CD4-positive, alpha-beta T cell treated with Interleukin-21 for 1 hour (primary cell): ENCODE data around the gene PKNOX2.

Source experiments
- DNase-seq: peaks from one replicate; pipeline ENCODE4 v3.0.0-alpha.2; 2020

The PKNOX2 gene

GRCh38 chr11:125239585-125240560, 75.3 kb downstream of the PKNOX2 start:
- DNase-seq, result no peak

GRCh38 chr11:125241104-125241503, 76.6 kb downstream of the PKNOX2 start:
- no peak for DNase-seq

GRCh38 chr11:125242141-125242775, 77.7 kb downstream of the PKNOX2 start:
- DNase-seq, result no peak

- no peak for DNase-seq
Observed at GRCh38 chr11:125244166-125244565, 79.6 kb downstream of the PKNOX2 start.

- no peak for DNase-seq
Observed at GRCh38 chr11:125245299-125245698, 80.7 kb downstream of the PKNOX2 start.

GRCh38 chr11:125247431-125247830, 82.9 kb downstream of the PKNOX2 start:
- no peak for DNase-seq

GRCh38 chr11:125250318-125251213, 86.0 kb downstream of the PKNOX2 start:
- no peak for DNase-seq

- DNase-seq, result no peak
Observed at GRCh38 chr11:125251214-125251545, 86.6 kb downstream of the PKNOX2 start.

GRCh38 chr11:125251956-125252355, 87.4 kb downstream of the PKNOX2 start:
- no peak for DNase-seq

- no peak for DNase-seq
Observed at GRCh38 chr11:125253289-125253688, 88.7 kb downstream of the PKNOX2 start.

GRCh38 chr11:125253795-125254525, 89.4 kb downstream of the PKNOX2 start:
- no peak for DNase-seq

GRCh38 chr11:125256541-125257189, 92.1 kb downstream of the PKNOX2 start:
- no peak for DNase-seq

GRCh38 chr11:125257190-125257579, 92.6 kb downstream of the PKNOX2 start:
- DNase-seq, result no peak

GRCh38 chr11:125257751-125258150, 93.2 kb downstream of the PKNOX2 start:
- no peak for DNase-seq

GRCh38 chr11:125258291-125259032, 93.9 kb downstream of the PKNOX2 start:
- no peak for DNase-seq

GRCh38 chr11:125261588-125261987, 97.0 kb downstream of the PKNOX2 start:
- no peak for DNase-seq

- no peak for DNase-seq
Observed at GRCh38 chr11:125262194-125262829, 97.8 kb downstream of the PKNOX2 start.

GRCh38 chr11:125262830-125263218, 98.3 kb downstream of the PKNOX2 start:
- DNase-seq, result no peak

- DNase-seq, result no peak
Observed at GRCh38 chr11:125263268-125263790, 98.8 kb downstream of the PKNOX2 start.
